CMK (cell line): Measurements from ENCODE around the gene BCR.

Experiments
- DNase-seq: peaks from one replicate; pipeline ENCODE4 v3.0.0-alpha.2; 2010; ENCODE audit warnings: low read depth

BCR gene

GRCh38 chr22:23231471-23232093, 51.3 kb downstream of the BCR start:
- DNase-seq: no peak

- DNase-seq: no peak
Observed at GRCh38 chr22:23232094-23232905, 52.0 kb downstream of the BCR start.

GRCh38 chr22:23233084-23233531, 52.8 kb downstream of the BCR start:
- DNase-seq: no peak

DNA sequence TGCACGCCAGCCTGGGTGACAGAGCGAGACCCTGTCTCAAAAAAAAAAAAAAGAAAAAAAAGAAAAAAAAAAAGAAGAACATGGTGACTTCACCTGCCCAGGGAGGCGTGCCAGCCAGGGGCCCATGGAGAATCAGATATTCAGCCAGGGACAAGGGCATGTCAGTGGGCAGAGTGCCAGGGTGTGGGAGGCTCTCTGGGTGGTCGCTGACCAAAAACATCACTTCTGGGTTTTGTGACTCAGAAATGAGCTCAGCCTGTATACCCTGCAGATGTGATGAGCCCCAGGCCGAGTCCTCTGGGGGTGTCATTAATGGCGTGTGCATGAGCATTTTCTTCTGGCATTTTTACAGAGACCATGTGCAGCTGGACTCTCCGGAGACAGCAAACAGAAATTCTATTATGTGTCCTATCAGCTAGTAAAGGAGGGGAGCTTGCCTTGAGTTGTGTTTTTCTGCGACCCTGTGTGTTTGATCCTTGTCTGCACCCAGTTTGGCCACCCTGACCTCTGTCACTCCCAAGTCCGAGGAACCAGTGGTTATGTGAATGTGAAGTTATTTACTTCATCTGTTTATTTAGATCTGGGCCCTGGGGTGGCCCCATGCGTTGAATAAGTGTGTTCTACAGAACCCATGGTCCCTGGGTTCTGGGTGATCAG, 53.6 kb downstream of the BCR start:
- no peak for DNase-seq

- DNase-seq: no peak
Observed at GRCh38 chr22:23234409-23235161, 54.3 kb downstream of the BCR start.

- no peak for DNase-seq
Observed at GRCh38 chr22:23235425-23235824, 55.1 kb downstream of the BCR start.

DNA sequence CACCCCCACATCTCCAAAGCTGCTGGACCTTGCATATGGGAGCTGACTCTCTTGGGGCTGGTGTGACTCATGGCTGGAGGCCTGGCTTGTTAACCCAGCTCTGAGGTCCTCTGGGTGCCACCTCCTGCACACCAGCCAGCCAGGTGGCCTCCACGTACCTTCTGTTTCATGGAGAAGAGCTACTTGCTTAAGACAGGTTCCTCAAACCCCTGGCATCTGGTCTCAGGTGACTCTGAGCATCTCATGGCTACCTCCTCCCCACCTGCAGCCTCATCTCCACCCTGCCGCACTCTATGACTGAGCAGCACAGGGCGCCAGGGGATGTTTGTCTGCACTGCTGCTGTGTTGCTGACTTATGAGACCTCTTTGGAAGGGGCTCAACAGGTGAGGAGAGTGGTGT, 55.7 kb downstream of the BCR start:
- no peak for DNase-seq

DNA sequence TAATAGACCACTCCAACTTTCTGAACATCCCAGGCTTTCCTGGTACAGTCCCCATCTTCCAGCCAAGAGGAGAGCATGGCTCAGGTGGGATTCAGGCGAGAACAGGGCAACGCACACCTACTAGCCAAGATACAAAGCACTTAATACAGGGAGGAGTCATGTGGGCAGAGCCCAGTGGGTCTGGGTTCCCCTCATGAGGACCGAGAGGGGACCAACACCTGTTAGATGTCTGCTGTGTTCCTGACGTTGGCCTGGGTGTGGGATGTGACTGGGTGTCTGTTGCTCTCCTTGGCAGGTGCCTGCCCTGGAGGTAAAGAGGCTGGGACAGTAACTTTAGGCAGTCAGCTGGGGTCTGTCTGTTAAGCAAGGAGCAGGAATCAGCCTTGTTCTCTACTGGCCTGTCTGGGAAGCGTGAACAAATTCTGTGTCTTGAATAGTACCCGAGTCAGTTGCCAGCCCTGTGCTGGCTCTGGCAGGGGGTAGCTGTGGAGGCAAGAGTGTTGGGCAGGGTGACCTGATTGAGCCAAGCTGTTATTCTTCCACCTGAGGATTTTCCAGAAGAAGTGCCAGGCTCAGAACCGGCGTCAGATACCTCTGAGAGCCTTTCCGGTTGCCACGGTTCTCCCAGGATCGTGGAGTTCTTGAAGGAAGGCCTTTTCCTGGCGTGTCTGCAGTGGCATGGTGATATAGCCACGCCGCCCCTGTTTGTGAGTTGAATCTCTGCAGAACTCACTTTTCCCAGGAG, 56.3 kb downstream of the BCR start:
- DNase-seq: no peak

GRCh38 chr22:23237201-23237798, 57.0 kb downstream of the BCR start:
- no peak for DNase-seq

DNA sequence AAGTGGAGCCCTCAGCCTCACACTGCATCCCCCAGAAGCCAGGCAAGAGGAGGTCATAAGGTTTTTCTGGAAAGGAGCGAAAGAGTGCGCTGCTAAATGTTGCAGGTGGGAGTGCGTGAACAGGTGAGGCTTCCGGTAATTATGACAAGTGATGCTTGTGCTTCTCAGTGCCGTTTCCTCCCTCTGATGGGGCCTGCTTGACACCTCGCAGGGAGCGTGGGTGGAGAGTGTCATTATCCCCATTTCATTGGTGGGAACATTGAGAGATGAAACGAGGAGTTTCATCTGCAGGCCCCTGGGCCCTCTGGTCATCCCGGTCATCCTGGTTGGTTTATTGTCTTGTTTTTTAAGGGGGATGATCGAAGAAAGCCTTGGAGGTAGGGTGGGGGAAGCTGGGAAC, 57.5 kb downstream of the BCR start:
- no peak for DNase-seq

DNA sequence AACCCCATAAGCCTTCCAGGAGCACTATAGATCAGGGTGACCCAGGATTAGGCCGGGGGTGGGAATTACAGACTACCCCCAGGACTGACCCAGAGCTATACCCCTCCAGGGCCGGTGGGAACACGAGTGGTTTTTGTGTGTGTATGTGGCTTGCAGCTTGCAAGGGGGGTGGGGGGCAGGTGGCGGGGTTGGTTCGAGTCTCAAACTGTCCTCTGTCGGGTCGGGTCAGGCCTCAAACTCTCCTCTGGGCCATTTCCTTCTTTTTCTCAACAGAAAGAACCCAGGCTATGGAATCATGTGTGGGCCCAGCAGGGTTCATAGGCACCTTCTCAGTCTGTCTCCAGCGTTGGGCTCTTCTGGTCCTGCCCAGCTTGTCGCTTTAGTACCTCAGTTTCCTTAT, 58.4 kb downstream of the BCR start:
- DNase-seq: no peak

DNA sequence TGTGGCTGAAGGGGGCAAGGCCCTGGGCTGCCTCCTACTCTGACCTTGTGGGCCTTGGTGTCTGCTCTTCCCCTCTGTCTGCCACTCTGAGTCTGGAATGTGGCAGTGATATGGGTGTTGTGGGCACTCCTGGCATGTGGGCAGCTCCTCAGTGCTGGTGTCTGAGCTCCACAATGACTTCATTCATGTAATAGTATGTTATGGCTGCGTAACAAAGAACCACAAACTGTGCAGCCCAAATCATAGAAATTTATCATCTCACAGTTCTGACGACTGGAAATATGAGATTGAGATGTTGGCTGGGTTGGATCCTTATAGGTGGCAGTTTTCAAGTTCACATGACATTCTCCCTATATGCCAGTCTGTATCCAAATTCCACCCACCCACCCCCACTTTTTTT, 59.1 kb downstream of the BCR start:
- no peak for DNase-seq

GRCh38 chr22:23240639-23241389, 60.5 kb downstream of the BCR start:
- DNase-seq: peak; percentile 60

GRCh38 chr22:23241562-23242472, 61.5 kb downstream of the BCR start:
- DNase-seq: no peak

DNA sequence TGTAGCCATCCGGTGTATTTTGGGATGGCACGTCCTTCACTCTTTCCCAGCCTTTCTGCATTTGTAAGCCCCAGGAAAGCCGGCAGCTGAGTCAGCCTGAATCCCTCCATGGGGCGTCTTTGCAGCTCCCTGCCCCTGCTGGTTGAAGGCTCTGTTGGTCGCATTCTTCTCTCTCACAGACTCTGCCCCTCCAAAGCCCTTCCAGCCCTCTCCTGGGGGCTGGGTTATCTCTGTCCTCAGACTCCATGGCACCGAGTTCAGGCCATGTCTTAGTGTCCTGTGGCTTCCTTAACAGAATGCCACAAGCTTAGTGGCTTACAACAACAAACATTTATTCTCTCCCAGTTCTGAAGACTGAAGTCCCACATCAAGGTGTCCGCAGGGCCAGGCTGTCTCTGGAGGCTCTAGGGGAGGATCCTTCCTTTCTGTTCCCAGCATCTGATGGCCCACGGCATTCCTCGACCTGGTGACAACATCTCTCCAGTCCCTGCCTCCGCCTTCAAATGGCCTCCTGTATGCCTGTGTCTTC, 62.2 kb downstream of the BCR start:
- no peak for DNase-seq

DNA sequence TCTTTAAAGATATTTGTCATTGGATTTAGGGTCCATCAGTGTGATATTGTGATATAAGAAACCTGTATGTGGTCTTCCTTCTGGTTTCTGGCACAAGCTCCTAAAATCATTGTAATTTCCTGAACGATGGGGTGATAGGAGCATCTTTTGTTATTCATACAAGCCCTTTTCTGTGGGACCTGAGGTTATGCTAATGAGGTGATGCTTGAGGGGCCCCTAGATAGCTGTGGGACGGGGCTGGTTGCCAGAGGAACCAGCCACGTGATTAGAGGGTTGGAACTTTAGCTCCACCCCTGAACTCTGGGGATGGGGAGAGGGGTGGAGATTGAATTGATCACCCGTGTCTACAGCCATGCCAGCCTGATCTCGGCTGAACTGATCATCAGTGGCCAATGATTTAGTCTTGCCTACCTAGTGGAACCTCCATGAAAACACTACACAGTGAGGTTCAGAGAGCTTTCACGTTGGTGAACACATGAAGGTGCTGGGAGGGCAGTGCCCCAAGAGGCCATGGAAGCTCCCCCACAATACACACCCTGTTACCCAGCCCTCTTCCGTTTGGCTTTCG, 62.8 kb downstream of the BCR start:
- DNase-seq: no peak

DNA sequence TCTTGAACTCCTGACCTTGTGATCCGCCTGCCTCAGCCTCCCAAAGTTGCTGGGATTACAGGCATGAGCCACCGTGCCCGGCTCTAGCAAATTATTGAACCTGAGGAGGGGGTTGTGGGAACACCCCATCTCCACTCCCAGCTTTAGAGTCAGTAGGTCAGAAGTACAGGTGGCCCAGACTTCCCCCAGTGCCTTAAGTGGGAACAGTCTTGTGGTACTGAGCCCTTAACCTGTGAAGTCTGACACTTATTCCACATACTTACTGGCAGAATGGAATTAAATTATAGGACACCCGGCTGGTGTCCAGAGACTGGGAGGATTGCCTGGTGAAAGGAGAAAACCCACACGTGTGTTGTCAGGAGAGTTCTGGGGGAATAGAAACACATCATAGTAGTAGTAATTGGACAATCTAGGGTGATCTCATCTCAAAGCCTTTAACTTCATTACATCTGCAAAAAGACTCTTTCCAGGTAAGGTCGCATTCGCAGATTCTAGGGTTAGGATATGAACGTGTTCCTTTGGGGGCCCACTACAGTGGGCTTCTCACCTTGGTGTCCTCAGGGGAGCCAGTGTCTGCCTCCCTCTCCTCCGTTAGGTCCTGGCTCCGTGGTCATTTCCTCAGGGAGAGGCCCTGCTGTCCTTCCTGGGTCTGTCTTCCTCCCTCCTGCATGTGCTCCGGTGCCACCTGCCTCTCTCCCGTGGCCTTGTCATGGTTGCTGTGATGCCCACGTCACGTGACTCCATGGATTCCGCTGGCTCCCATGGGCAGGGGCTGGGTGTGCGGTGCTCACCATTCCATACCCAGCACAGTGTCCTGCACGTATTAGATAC, 63.8 kb downstream of the BCR start:
- DNase-seq: no peak

DNA sequence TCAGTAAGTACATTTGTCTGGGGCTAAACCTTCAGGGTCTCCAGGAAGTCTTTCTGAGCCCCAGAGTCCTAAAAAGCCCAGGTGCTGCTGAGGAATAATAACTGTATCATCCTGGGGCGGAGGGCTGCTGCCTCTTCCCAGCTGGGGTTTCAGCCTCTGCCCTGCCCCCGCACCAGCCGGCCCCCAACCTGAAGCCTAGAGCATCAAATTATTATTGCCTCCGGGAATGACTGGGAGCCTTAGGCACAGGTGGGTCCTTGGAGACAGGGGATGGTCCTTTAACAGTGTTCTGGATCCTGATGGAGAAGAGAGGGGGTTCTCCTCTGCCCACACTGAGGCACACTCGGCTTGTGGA, 64.4 kb downstream of the BCR start:
- no peak for DNase-seq
